HG03039 (cell line): Measurements from ENCODE around the gene ZMAT5.

Experiments
- ATAC-seq: cut with Tn5 transposase; IDR thresholded peaks from one replicate; pipeline ENCODE4 v1.9.1; 2021; ENCODE audit warnings: mild to moderate bottlenecking, moderate library complexity; ENCODE audit not compliant: unreplicated experiment

The ZMAT5 gene

DNA sequence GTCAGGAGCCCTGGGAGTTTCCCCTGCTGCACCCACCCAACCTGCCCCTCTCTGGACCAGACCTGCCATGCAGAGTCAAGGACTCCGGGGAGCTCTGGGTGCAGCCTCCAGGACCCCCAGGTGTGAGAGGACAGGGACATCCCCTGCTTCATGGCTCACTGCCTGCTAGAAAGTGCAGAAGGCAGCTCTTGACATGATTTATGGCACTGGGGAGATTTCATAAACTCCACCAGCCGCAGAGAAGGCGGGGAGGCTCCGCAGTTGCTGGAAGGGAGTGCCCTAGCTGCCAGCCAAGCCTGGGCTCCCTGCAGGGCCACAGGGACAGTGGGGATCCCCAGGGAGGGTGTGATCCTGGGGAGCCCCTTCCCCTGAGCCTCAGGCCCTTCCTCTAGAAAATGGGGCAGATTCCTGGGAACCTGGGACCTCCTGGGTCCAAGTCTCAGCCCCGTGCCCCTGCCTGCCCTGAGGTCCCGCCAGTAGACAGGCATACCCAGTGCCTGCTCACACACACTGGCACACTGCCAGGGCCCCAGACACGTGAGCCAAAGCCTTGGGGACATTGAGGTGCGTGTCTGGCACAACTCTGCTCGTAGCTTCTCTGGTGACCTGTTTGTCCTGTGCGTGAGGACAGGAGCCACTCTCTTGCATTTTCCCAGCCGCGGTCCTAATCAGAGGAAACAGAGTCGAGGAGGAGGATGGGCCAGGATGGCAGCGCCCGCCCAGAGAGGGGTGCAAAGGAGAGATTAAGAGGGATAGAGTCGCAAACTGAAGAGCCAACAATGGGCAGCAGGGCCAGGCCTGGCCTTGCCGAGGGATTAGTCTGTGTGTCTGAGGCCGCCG is 33.2 kb downstream of the ZMAT5 start:
- no peak for ATAC-seq

DNA sequence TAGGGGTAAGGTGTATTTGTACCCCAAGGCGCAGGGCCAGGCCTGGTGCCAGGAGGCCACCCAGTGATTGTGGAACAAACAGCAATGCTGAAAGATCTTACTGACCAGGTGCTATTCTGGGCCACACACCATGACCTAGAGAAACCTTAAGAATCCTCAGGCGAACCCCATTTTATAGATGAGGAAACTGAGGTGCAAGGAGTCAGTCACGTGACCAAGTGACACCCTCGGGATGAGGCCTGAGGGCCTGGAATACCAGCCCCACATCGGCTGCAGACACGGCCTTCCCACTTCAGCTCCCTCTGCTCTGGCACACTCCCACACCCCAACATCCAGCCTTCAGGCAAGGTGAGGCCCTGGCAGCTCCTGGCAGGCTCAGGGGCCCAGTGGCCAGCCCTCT is 33.9 kb downstream of the ZMAT5 start:
- no peak for ATAC-seq

DNA sequence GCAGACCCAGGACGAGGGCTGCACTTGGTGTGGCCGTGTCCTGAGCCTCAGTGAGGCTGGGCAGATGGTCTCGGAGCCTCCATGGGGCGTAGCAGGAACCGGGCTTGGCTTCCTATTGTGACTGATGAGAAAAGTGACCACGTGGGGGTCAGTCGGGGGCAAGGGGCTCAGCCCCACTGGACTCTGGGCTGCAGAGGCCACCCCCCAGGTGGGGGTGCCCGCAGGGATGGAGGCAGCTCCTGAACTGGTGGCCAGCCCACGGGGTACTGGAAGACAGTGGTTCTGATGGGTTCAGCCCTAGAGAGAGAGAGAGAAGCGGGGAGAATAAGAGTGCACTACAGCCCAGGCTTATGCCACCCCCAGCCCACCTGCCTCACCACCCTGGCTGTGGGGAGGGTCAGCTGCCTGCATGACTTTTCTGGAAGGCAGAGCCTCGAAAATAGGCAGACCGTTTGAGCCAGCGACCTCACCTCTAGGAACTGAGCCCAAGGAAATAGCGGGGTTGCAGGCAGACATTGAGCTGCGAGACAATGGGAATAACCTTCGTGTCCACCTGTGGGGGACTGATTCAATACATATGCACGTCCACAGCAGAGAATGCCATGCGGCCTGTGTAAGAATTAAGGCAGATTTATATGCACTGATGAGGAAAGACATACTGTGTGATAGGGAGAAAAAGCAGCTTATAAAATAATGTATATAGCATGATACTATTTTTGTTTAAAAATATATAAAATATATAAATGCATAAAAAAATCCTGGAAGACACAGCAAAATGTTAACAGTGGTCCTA is 35.6 kb downstream of the ZMAT5 start:
- ATAC-seq = no peak

DNA sequence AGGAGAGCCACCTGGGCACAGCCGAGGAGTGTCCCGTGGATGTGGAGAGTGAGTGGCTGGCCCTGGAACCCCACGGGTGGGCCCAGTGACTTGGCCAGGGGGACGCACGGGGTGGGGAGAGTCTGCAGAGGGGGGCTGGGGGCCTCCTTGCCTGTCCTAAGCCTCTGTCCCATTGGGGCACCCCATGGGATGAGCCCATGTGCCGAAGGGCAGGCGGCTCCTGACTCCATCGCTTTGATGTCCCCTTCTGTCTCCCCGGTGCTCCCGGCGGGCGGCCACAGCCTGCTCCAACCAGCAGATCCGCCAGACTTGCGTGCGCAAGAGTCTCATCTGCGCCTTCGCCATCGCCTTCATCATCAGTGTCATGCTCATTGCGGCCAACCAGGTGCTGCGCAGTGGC is 37.6 kb downstream of the ZMAT5 start:
- ATAC-seq = no peak

DNA sequence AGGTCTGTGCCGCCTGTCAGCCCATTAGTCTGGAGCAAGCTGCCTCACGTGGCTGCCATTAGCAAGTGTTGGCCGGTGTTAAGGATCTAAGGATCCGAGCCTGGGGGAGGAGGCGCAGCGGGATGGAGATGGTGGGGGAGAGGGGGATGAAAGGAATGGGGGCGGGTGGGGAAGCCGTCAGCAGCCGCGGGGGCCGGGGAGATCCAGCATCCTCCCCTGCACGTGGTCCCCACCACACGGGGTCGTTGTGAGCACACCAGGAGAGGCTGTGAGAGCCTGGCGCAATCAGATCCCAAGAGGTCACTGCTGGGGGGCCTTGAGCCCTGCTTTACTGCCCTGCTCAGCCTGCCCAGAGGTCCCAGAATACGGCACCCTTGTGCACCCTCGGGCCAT is 39.7 kb downstream of the ZMAT5 start:
- ATAC-seq = no peak

DNA sequence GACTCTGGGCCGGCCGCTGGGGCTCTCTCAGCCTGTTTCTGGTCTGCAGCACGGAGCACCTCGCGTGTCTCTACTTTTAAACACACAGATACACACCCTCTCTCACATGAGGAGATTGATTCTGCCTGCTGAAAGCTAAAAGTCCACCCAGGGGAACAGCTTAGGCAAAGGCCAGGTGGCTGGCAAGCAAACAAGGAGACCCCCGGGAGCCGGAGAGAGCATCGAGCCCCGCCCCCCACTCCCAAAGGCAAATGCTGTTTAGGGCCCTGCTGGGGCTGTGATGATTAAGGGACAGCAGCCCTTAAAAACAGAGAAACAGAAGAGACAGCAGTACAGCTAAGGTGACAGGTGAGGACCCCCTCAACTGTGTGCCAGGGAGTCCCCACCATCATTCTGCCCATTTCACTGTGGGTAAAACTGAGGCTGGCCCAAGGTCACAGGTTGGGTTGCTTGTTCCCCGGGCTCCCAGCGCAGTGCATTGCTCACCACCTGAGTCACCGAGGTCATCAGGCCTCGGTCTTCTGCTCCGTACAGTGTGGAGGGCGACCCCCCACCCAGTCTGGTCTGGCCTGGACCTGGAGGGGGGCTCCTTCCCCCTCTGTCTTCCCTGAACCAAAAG is 40.2 kb downstream of the ZMAT5 start:
- ATAC-seq = no peak

DNA sequence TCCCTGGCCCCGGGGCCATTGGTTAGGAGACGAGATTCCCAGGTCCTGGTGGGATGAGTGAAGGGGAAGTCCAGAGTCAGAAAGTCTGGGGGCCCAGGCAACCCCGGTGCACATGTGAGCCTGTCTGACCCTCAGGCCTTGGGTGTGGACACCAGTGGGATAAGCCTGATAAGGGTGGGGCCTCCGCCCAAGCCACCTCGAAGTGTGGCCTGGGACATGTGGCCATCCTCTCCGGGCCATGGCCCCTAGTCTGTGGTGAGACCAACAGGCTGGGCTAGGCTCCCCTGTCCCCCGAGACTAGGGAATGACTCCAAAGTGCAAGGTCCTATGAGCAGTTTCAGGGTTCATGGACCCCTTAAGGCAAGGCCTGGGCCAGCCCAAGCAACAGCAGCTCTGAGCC is 40.7 kb downstream of the ZMAT5 start:
- no peak for ATAC-seq

DNA sequence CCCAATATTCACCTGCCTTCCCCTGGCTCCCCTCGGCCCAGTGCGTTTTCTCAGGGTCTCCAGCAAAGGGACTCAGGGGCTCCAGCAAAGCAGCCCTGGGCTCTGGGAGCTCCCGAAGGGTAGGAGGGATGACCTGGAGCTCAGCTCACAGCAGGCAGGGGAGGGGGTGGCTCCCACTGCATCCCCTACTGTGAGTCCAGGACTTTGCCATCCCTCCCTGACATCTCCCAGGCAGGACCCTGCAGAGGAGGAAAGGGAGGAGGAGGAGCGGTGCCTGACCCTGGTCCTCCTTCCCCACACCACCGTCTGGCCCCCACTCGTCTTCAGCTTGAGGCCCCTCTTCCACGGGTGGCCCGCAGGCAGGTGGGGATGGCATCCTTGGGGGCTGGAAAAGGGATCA is 42.0 kb downstream of the ZMAT5 start:
- no peak for ATAC-seq

DNA sequence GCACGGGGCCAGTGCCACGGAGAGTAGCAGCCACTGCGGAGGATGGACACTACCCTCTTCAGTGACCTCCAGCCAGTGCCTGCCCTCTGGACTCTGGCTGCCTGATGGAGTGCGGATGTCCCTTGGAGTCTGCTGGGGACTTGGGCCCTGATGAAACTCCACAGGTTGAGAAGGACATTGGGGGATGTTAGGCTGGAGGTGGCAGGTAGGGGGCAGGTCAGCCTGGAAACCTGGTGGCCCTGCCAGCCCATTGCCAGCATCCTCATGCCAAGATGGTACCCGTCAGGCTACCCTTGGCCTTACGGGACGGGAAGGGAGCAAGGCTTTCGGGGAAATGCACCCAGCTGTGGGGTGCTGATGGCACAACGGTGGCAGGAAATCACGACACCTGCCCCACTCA is 43.0 kb downstream of the ZMAT5 start:
- ATAC-seq = no peak

DNA sequence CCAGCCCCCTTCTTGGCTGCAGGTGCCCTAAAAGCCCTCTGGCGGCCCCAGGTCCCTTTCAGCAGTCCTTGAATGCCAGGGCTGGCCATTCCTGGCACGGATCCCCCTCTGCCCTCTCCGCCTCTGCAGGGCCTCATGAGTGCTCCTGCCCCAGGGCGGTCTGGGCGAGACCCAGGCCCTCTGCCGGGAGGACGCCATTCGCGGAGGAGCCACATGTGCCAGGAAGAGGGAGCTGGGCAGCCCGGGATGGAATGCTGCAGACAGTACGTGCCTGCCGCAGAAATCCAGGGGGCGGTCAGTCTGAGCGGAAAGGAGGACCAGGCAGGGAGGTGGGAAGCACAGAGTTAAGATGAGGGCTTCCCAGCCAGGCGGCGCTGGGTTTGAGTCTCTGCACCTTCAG is 44.2 kb downstream of the ZMAT5 start:
- ATAC-seq = no peak

DNA sequence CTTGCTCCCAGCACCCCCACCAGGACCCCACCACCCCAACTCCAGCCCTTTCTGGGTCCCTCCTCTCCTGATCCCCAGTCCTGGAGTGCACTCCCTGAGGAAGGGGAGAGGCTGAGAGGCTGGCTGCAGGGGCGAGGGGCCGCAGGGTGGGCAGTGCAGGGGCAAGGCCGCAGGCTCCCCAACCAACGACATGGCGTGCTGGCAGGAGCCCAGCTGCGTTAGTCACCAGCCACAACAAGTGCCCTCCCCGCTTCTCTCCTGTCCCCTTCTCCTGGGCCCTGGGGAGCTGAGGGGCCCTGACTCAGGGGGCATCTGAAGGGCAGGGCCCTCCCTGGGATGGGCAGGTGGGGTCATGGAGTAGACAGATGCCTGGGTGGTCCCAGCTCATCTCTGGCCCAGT is 44.7 kb downstream of the ZMAT5 start:
- no peak for ATAC-seq

DNA sequence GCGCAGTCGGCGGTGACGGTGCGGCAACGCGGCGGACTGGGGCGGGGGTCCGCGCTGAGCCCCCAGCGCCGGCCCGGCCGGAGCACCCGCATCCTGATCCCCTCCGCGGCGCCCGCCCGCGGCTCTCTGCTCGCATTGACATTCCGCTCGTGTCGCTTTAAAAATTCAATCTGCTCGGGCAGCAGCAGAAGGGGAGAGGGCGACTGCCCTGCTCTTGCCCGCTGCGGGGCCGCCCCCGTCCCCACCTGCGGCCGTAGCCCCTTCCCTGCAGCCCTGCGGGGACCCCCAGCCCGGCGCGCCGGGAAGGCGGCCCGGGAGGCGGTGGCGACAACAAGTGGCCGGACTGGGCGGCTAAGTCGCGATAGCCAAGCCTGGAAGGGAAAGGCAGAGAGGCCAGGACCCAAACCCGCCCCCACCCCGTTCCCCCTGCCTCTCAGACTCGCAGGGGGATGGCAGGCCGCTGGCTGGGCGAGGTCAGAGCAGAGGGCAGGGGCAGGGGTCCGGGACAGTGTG is 45.9 kb downstream of the ZMAT5 start:
- ATAC-seq = no peak

DNA sequence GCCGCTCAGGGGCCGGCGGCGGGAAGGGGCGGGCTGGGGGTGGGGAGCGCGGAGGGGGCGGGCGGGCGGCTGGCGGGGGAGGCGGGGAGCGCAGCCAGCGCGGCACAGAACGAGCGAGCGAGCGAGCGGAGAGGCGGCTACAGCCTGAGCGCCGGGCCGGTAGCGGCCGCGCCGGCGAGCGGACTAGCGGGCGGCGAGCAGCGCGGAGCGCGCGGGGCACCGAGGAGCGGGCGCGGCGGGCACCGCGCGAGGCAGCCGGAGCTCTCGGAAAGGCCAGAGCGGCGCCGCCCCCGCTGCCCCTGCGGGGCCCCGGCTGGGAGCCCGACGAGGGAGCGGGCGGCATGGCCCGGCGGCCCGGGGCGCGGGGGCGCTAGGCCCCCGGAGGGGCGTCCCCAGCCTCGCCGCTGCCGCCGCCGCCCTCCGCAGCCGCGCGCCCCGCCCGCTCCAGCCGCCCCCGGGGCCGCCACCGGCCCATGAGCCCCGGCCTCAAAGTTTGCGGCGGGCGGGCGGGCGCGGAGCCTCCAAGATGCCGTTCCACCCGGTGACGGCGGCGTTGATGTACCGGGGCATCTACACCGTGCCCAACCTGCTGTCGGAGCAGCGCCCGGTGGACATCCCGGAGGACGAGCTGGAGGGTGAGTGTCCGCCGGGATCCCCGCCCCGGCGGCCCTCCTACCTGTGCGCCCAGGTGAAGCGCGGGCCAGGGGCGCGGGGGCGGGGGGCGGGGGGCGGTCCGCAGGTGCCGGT is 46.7 kb downstream of the ZMAT5 start, which contains the start of gene CABP7:
Gene CABP7, plus strand, starts transcription at position 105 of the 747 bp plus-strand sequence. Its CDS starts 422 bp downstream, at position 527.
- ATAC-seq = no peak

DNA sequence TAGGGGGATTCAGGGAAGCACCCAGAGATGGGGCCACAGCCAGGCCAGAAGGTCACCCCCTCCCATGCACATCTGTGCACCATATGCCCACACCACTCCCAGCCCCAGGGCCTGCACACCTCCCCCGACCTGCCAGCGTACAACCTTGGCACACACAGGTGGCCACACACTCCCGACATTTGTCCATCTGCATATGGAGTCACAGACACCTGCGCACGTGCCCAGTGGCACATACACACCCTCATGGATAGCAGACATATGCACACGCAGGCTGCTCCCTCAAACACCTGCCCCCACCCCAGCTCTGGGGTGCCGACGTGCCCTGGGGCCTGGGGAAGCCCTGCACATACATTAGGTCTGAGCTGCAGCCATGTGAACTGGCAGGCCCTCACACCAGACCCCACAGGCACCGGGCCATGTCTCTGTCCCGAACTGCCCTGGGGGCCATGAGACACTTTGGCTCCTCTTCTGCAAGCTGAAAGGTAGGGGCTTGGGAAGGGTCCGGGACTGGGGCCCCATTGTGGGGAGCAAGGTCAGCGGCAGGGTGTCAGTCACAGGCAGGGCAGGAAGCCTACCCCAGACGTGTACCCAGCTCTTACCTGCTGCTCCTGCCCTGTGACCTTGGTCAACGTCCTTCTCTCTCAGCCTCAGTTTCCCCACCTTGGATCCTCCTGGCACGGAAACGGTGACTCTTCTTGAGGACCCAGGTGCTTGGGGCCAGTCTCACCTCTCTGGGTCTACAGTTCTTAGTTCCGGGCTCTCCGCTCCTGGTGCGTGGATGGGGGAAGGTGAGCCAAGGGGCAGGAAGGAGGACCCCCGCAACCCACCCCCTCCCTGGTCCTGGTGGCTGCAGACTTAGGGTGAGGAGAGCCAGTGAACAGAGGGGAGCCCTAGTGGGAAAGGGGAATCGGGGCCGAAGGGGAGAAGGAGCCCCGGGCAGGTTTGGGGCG is 47.6 kb downstream of the ZMAT5 start:
- no peak for ATAC-seq

DNA sequence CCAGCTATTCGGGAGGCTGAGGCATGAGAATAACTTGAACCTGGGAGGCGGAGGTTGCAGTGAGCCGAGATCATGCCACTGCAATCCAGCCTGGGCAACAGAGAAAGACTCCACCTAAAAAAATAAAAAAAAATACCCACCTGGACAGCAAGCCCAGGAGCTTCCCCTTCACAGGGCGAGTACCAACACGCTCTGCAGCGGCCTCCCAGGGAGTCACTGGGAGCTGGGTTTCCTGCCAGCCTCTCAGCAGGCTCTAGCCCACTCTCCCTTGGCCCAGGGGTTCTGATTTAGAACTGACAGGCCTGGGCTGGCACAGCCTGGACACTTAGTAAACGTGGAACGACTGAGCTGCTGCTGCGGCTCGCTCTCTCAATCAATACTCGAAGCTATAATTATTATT is 49.0 kb downstream of the ZMAT5 start:
- no peak for ATAC-seq

DNA sequence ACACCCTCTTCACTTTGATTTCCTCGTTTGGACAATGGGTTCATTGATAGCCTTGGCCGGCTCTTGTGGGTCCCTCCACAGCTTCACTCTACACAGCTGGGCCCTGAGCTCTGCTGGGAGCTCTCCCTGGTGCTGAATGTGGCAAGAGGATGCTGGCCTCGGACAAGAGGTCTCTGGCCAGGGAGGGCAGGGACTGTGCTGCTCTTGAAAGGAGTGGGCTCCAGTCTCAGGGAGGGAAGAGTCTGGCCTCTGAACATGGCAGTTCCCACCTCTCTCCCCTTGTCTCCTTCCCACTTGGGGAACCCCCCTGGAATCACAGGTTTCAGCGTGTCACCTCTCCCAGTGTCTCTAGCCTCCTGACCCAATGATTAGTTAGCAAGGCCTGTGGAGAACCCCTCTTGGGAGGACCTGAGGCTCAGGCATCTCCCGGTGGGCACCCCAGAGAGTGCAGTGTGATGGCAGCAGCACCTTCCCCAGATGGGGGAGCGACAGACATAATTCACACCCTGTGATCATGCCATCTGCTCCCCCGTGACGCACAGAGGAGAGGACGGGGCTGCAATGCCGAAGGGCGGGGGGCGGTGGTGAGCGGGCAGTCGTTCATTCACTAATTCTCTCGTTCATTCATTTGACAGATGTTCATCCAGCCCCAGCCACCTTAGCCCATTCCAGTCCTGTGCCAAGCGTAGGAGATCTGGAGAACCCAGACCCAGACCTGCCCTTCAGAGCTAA is 49.8 kb downstream of the ZMAT5 start:
- ATAC-seq = no peak

DNA sequence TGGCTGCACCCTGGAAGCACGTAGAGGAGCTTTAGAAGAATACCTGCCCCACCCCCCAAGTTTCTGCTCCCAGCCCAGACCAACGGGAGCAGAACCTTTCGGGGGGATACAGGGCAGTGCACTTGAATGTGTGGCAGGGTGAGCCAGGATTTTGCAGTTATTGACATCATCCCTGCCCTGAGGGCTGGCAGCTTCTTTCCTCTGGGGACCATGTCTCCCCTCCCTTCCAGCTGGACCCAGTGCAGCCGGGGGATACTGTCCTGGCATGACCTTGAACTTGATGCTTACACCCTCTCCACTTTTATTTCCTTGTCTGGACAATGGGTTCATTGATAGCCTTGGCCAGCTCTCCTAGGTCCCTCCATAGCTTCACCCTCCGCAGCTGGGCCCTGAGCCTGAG is 51.1 kb downstream of the ZMAT5 start:
- ATAC-seq = no peak

DNA sequence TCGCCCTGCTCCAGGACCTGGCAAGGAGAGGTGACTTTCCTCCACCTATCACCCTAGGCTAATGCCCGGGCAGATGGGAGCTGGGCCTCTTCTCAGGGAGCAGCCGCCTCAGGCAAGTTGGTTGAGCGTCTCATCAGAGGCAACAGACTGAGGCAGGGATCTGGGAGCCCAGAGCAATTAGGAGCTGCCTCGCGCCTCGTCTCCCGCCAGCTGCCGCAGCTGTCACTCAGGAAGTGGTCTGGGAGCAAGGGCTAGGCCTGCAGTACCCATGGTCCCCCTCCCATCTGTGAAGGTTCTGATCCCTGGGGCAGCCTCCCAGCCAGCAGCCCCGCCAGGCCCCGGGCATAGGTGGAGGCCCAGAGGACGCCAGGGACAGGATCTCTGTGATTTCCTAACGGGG is 51.6 kb downstream of the ZMAT5 start:
- no peak for ATAC-seq

DNA sequence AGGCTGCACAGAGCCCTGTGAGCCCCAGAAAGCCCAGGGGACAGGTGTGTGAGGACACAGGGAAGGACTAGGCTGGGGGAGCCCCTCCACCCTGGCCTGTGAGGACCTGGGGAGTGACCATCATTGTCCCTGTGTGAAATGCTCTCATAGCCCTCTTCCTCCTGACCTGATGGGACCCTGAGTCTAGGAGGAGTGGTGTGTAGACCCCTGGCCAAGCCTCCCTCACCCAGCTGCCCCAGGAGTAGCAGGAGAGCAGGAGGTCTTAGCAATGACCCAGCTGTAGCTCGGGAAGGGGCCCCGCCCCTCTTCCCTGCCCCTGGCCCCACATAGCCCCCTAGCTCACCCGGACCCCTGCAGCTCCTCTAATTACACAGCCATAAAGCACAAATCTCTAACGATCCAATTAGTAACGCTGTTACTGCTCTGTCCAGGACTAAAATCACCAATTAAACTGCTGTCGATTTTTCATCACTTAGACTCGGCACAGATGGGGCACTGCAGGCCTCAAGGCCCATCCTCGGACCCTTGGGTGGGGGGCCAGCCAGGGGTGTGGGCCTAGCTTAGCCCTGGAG is 53.6 kb downstream of the ZMAT5 start:
- ATAC-seq = no peak
